ENCODE measurements around the gene EGLN2. TPM values are rescaled to one million over a fixed set of nuclear protein-coding genes. Genes with fewer than 3 reads are reported as not detected.

The EGLN2 gene
- total RNA-seq, 4 donors from 2014 or later = 36.4 to 151 (median 72.6) TPM

DNA sequence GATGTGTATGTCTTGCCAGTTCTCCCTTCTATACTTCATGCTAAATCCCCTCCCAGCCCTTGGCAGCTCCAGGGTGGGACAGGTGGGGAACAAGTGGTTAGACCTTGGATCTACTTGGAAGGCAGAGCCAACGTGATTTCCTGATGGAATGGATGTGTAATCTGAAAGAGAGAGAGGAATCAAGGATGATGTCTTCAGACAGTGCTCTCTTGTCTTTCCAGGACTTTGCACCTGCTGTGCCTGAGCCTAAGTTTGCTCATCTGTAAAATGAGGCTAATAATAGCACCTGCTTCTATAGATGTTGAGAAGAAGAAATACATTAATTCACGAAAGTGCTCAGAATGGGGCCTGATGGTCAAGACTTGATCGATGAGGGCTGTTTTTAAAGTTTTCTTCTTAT is 7.0 kb upstream of the EGLN2 start:
- TF ChIP-seq, protein P1, sequence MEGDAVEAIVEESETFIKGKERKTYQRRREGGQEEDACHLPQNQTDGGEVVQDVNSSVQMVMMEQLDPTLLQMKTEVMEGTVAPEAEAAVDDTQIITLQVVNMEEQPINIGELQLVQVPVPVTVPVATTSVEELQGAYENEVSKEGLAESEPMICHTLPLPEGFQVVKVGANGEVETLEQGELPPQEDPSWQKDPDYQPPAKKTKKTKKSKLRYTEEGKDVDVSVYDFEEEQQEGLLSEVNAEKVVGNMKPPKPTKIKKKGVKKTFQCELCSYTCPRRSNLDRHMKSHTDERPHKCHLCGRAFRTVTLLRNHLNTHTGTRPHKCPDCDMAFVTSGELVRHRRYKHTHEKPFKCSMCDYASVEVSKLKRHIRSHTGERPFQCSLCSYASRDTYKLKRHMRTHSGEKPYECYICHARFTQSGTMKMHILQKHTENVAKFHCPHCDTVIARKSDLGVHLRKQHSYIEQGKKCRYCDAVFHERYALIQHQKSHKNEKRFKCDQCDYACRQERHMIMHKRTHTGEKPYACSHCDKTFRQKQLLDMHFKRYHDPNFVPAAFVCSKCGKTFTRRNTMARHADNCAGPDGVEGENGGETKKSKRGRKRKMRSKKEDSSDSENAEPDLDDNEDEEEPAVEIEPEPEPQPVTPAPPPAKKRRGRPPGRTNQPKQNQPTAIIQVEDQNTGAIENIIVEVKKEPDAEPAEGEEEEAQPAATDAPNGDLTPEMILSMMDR (IDR thresholded peaks at IDR 0.05; ENCODE audit: low read depth) = no peak

DNA sequence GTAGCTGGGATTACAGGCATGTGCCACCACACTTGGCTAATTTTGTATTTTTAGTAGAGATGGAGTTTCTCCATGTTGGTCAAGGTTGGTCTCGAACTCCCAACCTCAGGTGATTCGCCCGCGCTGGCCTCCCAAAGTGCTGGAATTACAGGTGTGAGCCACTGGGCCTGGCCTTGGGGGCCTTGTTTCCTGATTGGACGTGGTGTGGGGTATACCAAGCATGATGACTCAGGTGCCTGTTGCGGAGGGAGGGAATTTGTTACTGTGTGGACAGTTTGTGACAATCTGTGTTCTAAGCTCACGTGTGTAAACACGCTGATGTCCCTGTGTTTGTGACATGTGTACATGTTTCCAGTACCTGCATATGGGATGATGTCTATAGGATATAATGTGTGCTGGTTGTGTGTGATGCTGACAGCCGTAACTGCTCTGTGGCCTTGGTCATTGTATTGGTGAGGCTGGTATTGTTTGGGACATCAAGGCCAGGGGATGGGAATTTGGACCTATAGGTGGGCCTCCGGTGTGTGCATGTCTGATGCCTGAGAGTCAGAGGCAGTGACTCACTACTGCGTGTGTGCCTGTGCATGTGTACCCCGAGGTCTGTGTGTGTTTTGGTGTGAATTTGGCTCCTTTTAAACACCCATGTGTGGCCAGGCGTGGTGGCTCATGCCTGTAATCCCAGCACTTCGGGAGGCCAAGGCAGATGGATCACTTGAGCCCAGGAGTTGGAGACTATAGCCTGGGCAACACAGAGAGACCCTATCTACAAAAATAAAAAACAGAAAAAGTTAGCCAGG is 1.6 kb upstream of the EGLN2 start:
- TF ChIP-seq, protein P1 (IDR thresholded peaks at IDR 0.05; ENCODE audit: low read depth) = no peak

DNA sequence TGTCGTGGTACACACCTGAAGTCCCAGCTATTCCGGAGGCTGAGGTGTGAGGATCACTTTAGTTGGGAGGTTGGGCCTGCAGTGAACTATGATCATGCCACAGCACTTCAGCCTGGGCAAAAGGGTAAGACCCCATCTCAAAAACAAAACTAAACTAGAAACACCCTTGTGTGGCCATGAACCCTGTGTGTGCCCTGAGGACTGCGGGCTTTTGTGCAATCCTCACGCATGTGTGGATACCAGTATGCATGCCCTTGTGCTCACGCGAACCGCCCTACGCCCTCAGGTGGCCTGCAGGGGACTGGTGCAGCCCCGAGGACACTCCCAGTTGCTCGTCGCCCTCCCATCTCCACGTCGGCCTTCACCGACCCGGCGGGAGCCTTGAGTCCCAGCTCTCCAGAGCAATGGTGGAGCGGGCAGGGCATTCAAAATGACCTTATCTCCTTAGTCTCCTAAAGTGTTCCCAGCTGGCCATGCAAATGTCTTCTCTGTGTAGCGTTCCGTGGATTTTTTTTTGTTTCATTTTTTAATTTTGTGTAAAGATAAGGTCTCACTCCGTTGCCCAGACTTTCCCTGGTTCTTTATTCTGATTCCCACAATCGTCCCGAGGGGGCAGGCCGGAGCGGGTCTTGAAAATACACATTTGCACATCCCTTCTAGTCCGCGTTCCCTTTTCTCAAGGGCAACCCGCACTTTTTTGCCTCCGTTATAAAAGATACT is 868 bp upstream of the EGLN2 start:
- TF ChIP-seq, protein P1 (IDR thresholded peaks at IDR 0.05; ENCODE audit: low read depth) = no peak

DNA sequence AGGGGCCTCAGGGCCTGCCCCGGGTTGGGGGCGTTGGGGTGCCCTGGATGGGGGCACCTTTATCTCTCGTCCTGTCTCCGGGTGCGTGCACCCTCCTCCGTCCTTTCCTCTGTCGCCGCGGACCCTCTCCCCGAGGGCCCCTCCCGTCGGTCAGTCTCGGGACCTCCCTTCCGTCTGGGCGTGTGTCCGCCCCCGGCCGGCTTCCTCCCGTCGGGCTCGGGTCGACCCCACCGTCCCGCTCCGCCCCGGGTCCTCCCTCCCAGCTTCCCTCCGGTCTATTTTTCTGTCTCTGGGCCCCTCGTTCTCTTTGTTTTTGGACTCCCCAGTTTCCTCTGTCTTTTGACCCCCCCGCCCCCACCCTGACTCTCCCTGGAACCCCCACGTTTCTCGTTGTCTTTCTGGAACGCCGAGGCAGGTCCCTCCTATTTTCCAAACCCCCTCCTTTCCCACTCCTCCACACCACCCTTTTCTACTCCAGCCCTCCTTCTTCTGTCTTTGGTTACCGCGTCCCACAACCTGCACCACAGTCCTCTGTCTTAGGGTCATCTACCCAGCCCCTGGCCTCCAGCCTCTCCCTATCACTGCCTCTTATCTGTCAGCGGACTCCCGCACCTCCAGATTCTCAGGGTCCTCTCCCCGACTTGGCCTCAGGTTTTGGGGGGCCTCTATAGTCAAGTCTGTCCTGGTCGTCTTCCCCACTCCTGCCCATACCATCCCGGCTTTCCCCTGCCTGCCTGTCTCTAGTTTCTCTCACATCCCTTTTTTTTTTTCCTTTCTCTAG is 757 bp downstream of the EGLN2 start:
- TF ChIP-seq, protein P1 (IDR thresholded peaks at IDR 0.05; ENCODE audit: low read depth) = no peak

DNA sequence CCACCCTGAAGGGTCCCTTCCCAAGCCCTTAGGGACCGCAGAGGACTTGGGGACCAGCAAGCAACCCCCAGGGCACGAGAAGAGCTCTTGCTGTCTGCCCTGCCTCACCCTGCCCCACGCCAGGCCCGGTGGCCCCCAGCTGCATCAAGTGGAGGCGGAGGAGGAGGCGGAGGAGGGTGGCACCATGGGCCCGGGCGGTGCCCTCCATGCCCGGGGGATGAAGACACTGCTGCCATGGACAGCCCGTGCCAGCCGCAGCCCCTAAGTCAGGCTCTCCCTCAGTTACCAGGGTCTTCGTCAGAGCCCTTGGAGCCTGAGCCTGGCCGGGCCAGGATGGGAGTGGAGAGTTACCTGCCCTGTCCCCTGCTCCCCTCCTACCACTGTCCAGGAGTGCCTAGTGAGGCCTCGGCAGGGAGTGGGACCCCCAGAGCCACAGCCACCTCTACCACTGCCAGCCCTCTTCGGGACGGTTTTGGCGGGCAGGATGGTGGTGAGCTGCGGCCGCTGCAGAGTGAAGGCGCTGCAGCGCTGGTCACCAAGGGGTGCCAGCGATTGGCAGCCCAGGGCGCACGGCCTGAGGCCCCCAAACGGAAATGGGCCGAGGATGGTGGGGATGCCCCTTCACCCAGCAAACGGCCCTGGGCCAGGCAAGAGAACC is 1.5 kb downstream of the EGLN2 start:
- TF ChIP-seq, protein P1 (IDR thresholded peaks at IDR 0.05; ENCODE audit: low read depth) = no peak

DNA sequence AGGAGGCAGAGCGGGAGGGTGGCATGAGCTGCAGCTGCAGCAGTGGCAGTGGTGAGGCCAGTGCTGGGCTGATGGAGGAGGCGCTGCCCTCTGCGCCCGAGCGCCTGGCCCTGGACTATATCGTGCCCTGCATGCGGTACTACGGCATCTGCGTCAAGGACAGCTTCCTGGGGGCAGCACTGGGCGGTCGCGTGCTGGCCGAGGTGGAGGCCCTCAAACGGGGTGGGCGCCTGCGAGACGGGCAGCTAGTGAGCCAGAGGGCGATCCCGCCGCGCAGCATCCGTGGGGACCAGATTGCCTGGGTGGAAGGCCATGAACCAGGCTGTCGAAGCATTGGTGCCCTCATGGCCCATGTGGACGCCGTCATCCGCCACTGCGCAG is 2.0 kb downstream of the EGLN2 start:
- TF ChIP-seq, protein P1 (IDR thresholded peaks at IDR 0.05; ENCODE audit: low read depth) = no peak

All from subcutaneous adipose tissue (tissue), 4 donors.